A549 (cell line): ENCODE data around the gene BARX1.

Experiments used
- CEBPB ChIP-seq, 2 experiments: fragments of >200 bp in 1 of 2; sonication (Bioruptor Twin) in 1 of 2; formaldehyde crosslinking in 1 of 2; IDR thresholded peaks; 2 replicates each; pipeline ENCODE4 v1.6.1; 2012 to 2016
- CHD4 ChIP-seq: fragments of 200-600 bp; sonication (generic); IDR thresholded peaks from 2 replicates; pipeline ENCODE4 v1.6.1; 2016; ENCODE audit warnings: antibody characterized with exemption, mild to moderate bottlenecking, borderline replicate concordance
- EP300 ChIP-seq, 2 experiments: fragments of >200 bp; sonication (Bioruptor Twin); formaldehyde crosslinking; IDR thresholded peaks; 2 replicates in 1 of 2; 3 replicates in 1 of 2; pipeline ENCODE4 v1.6.1; 2016 to 2017
- KDM1A ChIP-seq: fragments of 200-600 bp; sonication (generic); IDR thresholded peaks from 2 replicates; pipeline ENCODE4 v1.6.1; 2016; ENCODE audit warnings: low read depth, mild to moderate bottlenecking
- POLR2A ChIP-seq: IDR thresholded peaks from 2 replicates; pipeline ENCODE4 v1.6.1; 2012; ENCODE audit warnings: mild to moderate bottlenecking, low read length
- SREBF2 ChIP-seq: fragments of 450-650 bp; IDR thresholded peaks from 2 replicates; pipeline ENCODE4 v1.6.1; 2014; ENCODE audit warnings: mild to moderate bottlenecking, moderate library complexity
- TFCP2L1 ChIP-seq: fragments of 250-450 bp; sonication (Bioruptor Pico); IDR thresholded peaks from 2 replicates; pipeline ENCODE4 v1.5.0; 2021; ENCODE audit warnings: mild to moderate bottlenecking
- ZFP36 ChIP-seq: fragments of 450-650 bp; IDR thresholded peaks from 2 replicates; pipeline ENCODE4 v1.6.1; 2014; ENCODE audit warnings: borderline replicate concordance; ENCODE audit not compliant: partially characterized antibody
- TF ChIP-seq, protein P1 (sequence below): fragments of >200 bp; sonication (Bioruptor Twin); formaldehyde crosslinking; IDR thresholded peaks from 3 replicates; pipeline ENCODE4 v1.5.1; 2016
- TF ChIP-seq, protein P2 (sequence below): fragments of 450-650 bp; IDR thresholded peaks from 2 replicates; pipeline ENCODE4 v1.6.1; 2014; ENCODE audit warnings: antibody characterized with exemption
- TF ChIP-seq, protein P3 (sequence below): fragments of 150-350 bp; IDR thresholded peaks from 2 replicates; pipeline ENCODE4 v1.6.1; 2014; ENCODE audit warnings: low read depth, mild to moderate bottlenecking, low read length

DNA sequence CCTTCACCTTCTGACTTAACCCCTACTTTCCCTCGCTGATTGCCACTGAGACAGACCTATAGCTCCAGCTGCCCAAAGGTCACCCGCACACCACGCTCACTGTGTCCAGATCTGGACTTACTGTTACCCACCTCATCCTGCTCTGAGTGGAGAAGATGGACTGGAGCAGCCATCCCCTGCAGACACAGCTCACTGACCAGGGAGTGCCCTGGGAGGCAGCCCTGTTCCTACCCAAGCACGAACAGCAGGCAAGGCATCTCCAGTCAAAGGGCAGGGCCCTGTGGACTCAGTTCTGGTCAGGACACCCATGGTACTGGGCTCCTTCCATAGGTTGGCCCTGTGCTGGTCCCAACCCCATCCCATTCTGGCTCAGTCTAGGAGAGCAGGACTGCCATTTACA is 9.5 kb upstream of the BARX1 start:
- TF ChIP-seq, protein P1, sequence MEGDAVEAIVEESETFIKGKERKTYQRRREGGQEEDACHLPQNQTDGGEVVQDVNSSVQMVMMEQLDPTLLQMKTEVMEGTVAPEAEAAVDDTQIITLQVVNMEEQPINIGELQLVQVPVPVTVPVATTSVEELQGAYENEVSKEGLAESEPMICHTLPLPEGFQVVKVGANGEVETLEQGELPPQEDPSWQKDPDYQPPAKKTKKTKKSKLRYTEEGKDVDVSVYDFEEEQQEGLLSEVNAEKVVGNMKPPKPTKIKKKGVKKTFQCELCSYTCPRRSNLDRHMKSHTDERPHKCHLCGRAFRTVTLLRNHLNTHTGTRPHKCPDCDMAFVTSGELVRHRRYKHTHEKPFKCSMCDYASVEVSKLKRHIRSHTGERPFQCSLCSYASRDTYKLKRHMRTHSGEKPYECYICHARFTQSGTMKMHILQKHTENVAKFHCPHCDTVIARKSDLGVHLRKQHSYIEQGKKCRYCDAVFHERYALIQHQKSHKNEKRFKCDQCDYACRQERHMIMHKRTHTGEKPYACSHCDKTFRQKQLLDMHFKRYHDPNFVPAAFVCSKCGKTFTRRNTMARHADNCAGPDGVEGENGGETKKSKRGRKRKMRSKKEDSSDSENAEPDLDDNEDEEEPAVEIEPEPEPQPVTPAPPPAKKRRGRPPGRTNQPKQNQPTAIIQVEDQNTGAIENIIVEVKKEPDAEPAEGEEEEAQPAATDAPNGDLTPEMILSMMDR: no peak
- TF ChIP-seq, protein P2, sequence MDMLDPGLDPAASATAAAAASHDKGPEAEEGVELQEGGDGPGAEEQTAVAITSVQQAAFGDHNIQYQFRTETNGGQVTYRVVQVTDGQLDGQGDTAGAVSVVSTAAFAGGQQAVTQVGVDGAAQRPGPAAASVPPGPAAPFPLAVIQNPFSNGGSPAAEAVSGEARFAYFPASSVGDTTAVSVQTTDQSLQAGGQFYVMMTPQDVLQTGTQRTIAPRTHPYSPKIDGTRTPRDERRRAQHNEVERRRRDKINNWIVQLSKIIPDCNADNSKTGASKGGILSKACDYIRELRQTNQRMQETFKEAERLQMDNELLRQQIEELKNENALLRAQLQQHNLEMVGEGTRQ: no peak
- TF ChIP-seq POLR2A: no peak
- no peak for TF ChIP-seq ZFP36
- TF ChIP-seq CEBPB (IDR thresholded peaks at IDR 0.05): no peak
- no peak for TF ChIP-seq TFCP2L1 (CRISPR knock-in tag)
- TF ChIP-seq CHD4: no peak
- TF ChIP-seq, protein P3, sequence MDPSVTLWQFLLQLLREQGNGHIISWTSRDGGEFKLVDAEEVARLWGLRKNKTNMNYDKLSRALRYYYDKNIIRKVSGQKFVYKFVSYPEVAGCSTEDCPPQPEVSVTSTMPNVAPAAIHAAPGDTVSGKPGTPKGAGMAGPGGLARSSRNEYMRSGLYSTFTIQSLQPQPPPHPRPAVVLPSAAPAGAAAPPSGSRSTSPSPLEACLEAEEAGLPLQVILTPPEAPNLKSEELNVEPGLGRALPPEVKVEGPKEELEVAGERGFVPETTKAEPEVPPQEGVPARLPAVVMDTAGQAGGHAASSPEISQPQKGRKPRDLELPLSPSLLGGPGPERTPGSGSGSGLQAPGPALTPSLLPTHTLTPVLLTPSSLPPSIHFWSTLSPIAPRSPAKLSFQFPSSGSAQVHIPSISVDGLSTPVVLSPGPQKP: no peak
- no peak for TF ChIP-seq SREBF2
- TF ChIP-seq KDM1A: no peak
- no peak for TF ChIP-seq EP300 (IDR thresholded peaks at IDR 0.05)
